ENCODE results near the gene AKAP9.

GRCh38 chr7:91911121-91911520, 29.5 kb upstream of the AKAP9 start:
- TF ChIP-seq TAF1 (conservative IDR thresholded peaks at IDR 0.05), result no peak
- TF ChIP-seq, protein P1, sequence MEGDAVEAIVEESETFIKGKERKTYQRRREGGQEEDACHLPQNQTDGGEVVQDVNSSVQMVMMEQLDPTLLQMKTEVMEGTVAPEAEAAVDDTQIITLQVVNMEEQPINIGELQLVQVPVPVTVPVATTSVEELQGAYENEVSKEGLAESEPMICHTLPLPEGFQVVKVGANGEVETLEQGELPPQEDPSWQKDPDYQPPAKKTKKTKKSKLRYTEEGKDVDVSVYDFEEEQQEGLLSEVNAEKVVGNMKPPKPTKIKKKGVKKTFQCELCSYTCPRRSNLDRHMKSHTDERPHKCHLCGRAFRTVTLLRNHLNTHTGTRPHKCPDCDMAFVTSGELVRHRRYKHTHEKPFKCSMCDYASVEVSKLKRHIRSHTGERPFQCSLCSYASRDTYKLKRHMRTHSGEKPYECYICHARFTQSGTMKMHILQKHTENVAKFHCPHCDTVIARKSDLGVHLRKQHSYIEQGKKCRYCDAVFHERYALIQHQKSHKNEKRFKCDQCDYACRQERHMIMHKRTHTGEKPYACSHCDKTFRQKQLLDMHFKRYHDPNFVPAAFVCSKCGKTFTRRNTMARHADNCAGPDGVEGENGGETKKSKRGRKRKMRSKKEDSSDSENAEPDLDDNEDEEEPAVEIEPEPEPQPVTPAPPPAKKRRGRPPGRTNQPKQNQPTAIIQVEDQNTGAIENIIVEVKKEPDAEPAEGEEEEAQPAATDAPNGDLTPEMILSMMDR (IDR thresholded peaks at IDR 0.05; ENCODE audit: low read depth, low read length, missing input control), result no peak
- no peak for TF ChIP-seq FOXA2 (IDR thresholded peaks at IDR 0.05)
- TF ChIP-seq YY1 (IDR thresholded peaks at IDR 0.05), result no peak
- TF ChIP-seq FOXA1 (IDR thresholded peaks at IDR 0.05), result no peak
- no peak for TF ChIP-seq REST (IDR thresholded peaks at IDR 0.05)
- TF ChIP-seq ATF3 (IDR thresholded peaks at IDR 0.05), result no peak
- no peak for TF ChIP-seq RAD21 (IDR thresholded peaks at IDR 0.05)
- no peak for TF ChIP-seq JUND (IDR thresholded peaks at IDR 0.05)
- TF ChIP-seq, protein P2, sequence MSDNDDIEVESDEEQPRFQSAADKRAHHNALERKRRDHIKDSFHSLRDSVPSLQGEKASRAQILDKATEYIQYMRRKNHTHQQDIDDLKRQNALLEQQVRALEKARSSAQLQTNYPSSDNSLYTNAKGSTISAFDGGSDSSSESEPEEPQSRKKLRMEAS (IDR thresholded peaks at IDR 0.05), result no peak
- no peak for TF ChIP-seq GABPA (IDR thresholded peaks at IDR 0.05 in 1 of 2, conservative IDR thresholded peaks at IDR 0.05 in 1 of 2)
- TF ChIP-seq, protein P3, sequence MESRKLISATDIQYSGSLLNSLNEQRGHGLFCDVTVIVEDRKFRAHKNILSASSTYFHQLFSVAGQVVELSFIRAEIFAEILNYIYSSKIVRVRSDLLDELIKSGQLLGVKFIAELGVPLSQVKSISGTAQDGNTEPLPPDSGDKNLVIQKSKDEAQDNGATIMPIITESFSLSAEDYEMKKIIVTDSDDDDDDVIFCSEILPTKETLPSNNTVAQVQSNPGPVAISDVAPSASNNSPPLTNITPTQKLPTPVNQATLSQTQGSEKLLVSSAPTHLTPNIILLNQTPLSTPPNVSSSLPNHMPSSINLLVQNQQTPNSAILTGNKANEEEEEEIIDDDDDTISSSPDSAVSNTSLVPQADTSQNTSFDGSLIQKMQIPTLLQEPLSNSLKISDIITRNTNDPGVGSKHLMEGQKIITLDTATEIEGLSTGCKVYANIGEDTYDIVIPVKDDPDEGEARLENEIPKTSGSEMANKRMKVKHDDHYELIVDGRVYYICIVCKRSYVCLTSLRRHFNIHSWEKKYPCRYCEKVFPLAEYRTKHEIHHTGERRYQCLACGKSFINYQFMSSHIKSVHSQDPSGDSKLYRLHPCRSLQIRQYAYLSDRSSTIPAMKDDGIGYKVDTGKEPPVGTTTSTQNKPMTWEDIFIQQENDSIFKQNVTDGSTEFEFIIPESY (IDR thresholded peaks at IDR 0.05), result no peak
